Activated CD4-positive, alpha-beta T cell treated with anti-CD3 and anti-CD28 coated beads, Interleukin-2, Interleukin-4, amounts not matched to agents 100 ng/mL and 50 ng/mL, durations not matched to agents 16 hours and 8 hours (primary cell): ENCODE results near the gene GSK3B.
A peak's percentile ranks its signal among the peaks of the same experiment; 100 is the strongest.

Source experiments
- DNase-seq: peaks from one replicate; pipeline ENCODE4 v3.0.0-alpha.2; 2020; ENCODE audit warnings: low spot score

The GSK3B gene

DNA sequence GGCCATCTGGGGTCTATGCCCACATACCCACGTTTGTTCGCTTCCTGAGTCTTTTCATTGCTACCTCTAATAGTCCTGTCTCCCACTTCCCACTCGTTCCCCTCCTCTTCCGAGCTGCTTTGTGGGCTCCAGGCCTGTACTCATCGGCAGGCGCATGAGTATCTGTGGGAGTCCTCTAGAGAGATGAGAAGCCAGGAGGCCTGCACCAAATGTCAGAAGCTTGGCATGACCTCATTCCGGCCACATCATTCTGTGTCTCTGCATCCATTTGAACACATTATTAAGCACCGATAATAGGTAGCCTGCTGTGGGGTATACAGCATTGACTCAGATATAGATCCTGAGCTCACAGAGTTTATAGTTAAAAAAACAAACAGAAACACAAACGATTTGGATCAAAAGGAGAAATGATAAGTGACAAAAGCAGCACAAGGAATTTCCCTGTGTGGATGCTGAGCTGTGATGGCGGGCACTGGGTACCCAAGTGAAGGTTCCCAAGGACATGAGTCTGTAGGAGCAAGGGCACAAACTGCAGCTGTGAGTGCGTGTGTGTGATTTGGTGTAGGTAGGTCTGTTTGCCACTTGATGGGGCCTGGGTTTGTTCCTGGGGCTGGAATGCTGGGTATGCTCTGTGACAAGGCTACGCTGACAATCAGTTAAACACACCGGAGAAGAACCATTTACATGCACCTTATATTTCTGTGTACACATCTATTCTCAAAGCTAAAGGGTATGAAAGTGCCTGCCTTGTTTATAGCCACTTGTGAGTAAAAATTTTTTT lies 276.5 kb downstream of the GSK3B start:
- no peak for DNase-seq

DNA sequence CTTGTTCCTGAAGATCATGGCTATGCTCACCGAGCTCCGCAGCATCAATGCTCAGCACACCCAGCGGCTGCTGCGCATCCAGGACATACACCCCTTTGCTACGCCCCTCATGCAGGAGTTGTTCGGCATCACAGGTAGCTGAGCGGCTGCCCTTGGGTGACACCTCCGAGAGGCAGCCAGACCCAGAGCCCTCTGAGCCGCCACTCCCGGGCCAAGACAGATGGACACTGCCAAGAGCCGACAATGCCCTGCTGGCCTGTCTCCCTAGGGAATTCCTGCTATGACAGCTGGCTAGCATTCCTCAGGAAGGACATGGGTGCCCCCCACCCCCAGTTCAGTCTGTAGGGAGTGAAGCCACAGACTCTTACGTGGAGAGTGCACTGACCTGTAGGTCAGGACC lies 277.2 kb downstream of the GSK3B start:
- no peak for DNase-seq

DNA sequence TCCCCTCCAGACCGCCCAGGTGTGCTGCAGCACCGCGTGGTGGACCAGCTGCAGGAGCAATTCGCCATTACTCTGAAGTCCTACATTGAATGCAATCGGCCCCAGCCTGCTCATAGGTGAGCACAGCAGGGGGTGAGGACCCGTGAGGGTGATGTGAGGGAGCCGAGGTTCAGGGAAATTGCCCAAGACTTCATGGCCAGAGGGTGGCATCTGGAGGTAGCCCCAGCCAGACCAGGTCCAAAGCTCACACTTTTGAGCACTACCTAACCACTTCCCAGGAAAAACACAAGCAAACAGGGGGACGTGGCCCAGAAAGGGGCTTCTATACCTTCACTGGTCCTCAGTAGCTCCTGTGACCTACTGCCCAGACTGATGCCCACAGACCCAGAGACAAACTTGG lies 278.5 kb downstream of the GSK3B start:
- no peak for DNase-seq

DNA sequence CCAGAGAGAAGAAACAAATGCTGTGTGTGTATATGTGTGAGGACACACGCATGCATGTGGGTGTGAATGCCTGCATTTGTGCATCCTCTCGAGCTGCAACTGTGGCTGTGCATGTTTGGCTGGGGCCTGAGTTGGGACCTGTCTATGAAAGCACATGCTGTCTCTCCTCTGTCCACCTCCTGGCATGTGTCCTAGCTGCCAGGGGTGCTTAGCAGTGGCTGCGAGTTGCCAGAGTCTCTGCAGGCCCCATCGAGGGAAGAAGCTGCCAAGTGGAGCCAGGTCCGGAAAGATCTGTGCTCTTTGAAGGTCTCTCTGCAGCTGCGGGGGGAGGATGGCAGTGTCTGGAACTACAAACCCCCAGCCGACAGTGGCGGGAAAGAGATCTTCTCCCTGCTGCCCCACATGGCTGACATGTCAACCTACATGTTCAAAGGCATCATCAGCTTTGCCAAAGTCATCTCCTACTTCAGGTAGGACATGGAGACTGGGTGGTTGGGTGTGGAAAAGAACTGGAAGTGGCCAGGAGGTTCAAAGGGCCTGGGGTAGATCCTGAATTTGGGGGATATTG lies 281.7 kb downstream of the GSK3B start:
- no peak for DNase-seq

DNA sequence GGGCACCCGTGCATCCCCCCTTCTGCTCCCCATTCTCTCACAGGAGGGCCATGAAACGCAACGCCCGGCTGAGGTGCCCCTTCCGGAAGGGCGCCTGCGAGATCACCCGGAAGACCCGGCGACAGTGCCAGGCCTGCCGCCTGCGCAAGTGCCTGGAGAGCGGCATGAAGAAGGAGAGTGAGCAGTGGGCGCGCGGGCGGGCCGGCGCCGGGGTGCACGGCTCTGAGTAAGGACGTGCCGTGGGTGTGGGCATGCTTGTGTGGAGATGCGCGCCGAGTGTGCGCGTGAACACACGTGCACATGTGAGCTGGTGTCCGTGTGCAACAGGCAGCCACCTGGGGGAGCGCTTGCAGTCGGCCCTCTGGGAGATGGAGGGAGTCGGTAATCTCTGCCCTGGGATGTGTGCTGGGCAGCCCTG lies 284.2 kb downstream of the GSK3B start:
- peak; percentile 58 for DNase-seq

DNA sequence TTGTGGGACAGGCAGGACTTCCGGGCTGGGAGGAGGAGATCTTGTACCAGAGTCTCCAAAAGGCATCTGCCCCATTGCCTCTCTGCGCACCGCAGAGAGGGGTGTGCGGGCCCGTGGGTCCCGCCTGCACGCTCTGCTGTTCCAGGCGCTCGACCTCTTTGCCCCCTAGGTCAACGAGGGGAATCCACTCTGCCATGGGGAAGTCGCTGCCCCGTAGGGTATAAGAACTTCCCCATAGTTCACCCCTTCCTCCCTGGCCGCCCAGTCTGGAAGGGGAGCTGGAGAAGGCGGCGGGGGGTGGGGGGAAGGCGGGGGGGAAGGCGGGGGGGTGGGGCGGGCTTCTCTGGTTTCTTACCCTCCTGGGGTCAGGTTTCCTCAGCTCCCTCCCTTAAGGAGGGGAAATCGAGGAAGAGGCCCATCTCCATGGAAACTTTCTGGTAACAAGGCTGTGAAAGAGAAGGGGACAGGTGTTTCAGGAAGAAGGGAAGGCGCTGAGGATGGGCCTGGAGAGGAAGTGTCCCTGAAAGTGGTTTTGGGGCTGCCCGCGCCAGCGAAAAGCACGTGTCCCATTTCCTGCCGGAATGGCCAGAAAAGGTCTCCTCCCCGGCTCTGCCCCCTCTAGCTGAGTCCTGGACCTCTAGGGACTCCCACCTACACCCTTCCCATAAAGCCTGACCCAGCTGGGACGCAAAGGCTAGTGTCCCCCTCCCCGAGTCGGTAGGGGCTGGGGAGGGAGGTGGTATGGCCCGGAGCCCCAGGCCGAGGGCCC lies 284.8 kb downstream of the GSK3B start:
- no peak for DNase-seq

DNA sequence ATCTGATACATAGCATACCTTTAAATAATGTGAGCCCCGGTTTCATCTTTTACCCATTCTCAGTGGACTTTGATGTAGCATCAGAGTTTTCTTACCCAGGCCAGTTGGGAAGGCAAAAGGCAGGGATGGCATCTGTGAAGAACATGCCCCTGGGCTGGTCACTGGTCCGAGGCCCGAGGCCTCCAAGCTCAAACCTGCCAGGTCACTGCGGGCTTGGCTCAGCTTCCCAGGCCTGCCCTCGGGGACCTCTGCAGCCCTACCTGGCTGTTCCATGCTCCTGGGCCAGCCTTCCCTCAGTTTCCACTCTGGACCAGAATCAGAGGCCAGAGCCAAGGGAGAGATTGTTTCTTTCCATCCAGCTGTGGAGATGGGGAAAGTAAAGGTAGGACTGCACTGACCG lies 285.4 kb downstream of the GSK3B start:
- DNase-seq = no peak

DNA sequence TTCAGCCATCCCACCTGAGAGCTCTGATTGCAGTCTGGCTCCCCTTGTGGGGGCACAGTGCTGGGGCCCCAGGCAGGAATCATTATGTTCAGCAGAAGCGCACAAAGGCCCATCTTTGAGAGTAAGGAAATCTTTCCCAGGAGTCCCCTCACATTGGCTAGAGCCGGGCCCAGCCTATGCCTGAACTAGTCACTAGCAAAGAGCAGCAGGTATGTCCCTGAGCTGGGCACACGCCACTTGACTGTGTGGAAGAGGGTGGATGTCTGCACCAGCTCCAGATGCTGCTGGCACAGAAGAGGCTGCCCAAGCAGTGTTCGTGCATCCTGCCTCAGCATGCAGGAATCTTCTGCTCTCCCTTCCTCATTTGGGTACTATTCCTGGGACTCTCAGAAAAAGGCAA lies 286.0 kb downstream of the GSK3B start:
- no peak for DNase-seq

DNA sequence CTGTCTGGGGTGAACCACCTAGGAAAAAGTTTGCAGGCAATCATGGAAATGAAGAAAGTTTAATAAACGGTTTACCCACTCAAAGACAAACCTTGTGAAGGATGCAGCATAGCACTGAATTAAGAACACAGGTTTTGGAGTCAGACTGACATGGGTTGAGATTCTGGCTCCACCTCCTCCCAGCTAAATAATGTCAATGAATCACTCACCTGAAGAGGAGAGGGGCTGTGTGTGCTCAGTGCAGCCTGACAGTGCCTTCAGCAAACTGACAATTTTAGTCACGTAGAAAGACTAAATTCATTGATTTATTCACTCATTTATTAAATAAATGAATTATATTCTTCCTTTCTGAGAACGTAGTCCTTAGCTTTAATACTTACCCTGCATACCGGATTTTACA lies 293.4 kb downstream of the GSK3B start:
- DNase-seq = no peak

DNA sequence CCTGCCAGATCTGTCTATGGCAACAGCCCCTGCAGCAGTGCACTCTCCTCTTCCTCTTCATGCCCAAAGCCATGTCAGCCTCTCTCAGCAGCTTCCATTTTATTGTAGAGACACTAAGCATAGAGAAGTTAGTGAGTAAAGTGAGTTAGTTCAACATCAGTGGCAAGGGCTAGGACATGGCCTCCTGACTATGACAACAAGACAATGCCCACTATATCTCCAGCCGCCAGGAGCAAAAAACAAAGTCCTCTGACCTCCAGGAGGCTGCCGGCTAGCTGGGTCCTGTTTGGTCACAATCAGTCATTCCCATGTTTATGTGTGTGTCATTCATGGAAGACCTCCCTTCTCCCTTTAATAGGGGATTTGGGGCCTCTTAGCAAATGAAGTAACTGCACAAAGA lies 297.5 kb downstream of the GSK3B start:
- DNase-seq = no peak

DNA sequence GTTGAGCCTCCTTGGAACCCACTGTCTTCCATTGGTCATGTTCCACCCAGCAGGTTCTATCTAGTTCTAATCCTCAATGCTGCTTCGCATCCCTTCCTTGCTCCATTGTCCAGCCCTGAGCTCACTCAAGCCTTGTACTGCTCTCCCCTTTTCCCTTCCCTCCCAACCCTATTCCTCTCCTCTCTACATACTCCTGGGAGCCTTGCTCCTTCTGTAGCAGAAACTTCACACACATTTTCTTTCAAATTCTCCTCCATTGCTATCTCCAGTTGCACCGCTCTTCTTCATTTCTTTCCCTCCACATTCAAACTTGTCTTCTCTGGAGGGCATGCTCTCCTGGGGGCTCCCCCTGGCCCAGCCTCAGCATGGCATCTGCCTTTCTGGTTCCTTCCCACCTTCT lies 297.9 kb downstream of the GSK3B start:
- DNase-seq = no peak

DNA sequence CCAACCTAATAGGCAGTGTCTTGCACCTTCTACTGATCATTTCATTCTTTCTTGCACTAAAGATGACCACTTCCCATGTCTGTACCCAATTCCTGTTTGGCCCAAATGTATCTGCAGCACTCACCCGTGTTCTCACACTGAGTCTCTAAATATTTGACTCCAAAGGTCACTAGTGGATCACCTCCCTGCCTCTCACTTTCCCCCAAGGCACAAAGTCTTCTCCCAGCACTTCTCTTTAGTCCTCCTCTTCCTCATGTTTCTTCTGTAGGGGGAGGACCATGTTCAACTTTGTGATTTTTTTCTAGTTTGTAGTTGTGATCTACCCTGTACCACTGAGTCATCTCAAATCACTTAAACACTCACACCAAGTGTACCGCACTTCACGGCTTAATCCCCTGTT lies 298.4 kb downstream of the GSK3B start:
- no peak for DNase-seq

DNA sequence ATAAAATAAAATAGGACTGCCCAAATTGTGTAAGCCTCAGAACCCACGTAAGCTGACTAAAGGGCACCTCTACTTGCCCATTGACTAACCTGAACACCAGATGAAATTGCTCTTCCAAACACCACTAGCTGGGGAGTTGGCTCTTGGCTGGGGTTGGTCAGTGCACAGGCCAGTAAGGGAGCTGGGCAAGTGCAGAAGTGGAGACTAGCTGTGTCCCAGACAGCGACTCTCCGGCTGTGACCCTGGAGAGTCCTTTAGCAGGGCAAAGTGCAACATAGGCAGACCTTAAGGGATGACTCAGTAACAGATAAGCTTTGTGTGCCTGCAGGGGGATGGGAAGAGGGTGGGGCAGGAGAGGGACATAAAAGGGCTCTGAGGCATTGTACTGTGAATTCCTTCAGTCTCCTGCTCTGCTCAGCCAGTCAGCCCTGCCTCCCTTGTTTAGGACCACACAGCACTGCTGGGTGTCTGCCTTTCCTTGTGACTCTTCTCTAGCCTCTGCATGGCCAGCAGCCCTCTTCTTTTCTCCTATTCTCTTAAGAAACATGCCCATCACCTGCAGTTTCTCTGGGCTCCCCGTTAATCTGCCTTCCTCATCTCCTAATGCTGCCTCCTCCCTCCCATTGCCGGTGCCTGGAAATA lies 299.2 kb downstream of the GSK3B start:
- DNase-seq = no peak

DNA sequence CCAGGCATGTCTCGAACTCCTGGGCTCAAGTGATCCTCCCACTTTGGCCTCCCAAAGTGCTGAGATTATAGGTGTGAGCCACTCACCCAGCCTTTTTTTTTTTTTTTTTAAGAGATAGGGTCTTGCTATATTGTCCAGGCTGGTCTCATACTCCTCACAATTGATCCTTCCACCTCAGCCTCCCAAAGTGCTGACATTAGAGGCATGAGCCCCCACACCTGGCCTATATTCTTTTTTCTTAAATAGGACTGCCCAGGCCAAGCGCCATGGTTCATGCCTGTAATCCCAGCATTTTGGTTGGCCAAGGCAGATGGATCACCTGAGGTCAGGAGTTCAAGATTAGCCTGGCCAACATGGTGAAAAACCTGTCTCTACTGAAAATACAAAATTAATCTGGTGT lies 299.8 kb downstream of the GSK3B start:
- DNase-seq = no peak

DNA sequence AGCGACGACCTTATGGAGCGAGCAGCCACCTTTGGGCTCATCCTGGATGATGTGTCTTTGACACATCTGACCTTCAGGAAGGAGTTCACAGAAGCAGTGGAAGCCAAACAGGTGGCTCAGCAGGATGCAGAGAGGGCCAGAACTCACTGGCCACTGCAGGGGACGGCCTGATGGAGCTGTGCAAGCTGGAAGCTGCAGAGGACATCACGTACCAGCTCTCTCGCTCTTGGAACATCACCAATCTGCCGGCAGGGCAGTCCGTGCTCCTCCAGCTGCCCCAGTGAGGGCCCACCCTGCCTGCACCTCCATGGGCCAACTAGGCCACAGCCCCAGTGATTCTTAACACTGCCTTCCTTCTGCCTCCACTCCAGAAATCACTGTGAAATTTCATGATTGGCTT lies 302.0 kb downstream of the GSK3B start:
- no peak for DNase-seq

DNA sequence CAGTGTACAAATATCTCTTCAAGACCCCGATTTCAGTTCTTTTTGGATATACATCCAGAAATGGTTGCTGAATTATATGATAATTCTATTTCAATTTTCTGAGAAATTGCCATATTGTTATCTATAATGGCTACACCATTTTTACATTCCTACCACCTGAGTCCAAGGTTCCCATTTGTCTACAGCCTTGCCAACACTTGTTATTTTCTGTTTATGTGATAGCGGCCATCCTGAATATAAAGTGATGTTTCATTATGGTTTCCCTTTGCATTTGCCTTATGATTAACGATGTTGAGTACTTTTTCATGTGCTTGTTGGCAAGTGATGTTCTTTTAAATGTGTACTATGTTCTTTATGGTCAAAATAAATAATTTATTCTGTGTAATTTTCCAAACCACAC lies 303.9 kb downstream of the GSK3B start:
- no peak for DNase-seq

DNA sequence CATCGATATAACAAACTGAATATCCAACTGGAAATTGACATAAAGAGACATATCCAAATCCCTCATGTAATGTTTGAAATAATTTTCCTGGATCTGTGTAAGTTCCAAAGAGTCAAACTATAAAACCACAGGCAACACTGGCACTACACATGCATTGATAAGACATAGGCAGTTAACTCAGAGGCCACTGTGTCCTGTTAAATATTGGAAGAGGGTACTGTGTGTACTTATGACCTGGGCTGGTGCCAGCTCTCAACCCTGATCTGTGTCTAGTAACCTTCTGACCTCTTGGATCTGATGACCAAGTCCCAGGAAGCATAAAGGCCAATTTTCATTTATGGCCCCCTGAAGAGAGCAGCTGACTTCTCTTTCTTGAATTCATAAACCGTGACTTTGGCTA lies 307.8 kb downstream of the GSK3B start:
- DNase-seq = no peak

DNA sequence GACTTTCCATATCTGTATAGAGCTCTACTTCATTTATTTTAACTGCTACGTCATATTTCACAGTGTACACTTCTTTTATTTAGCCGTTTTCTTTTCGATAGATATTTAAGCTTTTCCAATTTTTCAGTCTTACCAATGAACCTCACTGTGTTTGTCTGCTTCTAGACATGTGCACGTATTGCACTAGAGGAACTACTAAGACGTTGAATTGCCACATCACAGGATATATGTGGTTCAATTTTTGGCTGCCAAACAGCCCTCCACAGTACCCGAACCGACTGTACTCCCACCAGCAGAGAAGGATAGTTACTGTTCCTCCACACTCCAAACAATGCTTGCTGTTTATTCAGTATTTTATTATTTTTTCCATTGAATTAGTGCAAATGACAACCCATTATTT lies 310.4 kb downstream of the GSK3B start:
- DNase-seq = no peak

DNA sequence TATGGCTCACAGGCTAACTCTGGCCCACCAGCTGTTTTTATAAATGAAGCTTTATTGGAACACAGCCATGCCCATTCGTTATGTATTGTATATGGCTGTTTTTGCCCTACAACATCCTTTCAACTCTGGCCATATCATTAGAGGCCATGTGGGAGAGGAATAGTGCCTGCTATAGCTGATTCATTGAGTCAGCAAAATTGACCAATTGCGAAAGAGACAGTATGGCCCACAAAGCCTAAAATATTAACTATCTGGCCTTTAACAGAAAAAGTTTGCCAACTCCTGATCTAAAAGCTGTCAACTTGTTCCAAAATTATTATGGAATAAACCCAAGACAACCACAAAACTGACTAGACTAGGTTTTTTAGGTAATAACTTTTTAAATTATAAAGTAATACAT lies 311.0 kb downstream of the GSK3B start:
- no peak for DNase-seq

DNA sequence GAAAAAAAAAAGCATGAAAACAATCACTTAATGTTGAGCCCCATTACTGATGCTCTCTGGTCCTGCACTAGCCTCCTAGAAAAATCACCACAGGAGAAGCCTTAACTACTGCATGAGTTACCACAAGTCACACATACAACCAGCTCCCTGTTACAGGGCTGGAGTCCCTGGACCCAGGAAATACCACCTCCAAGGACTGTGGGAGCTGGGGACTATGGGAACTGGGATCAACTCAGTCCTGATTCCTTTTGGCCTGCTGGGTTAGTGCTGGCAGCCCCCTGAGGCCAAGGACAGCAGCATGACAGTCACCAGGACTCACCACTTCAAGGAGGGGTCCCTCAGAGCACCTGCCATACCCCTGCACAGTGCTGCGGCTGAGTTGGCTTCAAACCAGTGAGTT lies 311.8 kb downstream of the GSK3B start:
- no peak for DNase-seq

DNA sequence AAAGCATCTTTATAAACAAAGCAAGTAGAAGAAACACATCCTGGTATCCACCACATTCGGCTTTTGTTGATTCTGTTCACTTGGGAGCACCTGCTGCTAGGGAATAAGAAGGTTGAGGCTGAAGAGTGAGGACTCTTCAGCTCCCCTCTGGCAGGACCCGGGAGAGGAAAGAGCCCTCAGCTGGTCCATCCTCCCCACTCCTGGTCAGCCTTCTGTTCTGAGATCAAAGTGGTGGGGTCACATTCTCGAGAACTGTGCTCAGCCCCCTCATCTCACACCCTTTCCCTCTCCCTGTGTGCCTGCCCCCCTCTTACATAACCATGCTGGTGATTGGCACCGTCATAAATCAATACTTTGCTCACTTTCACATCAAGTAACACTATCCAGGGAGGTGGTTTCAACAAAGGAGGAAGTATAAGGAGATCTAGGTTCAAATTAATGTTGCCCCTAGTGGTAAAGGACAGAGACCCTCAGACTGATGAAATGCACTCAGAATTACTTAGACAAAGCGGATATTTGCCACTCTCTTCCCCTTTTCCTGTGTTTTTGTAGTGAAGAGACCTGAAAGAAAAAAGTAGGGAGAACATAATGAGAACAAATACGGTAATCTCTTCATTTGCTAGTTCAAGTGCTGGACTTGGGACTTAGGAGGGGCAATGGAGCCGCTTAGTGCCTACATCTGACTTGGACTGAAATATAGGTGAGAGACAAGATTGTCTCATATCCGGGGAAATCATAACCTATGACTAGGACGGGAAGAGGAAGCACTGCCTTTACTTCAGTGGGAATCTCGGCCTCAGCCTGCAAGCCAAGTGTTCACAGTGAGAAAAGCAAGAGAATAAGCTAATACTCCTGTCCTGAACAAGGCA lies 312.7 kb downstream of the GSK3B start, which contains the start of gene NR1I2:
TSS of gene NR1I2 (plus strand) at position 772 of the 869 bp plus-strand sequence.
- no peak for DNase-seq
